ENCODE data around the gene RALGPS1. TPM values are rescaled to one million over a fixed set of nuclear protein-coding genes. Genes with fewer than 3 reads are reported as not detected.

Gene RALGPS1
- total RNA-seq, 2 experiments from 2014 or later: 2.1 to 2.4 TPM

GRCh38 chr9:127185931-127186781 lies 271.6 kb downstream of the RALGPS1 start:
- no peaks in the 10 kb centered on the region for H3K27me3 Mint-ChIP-seq (ENCODE audit: low read depth)
- H3K27ac Mint-ChIP-seq: no peak overlapping the region
- CTCF ChIA-PET: no interaction called here
- DNase-seq: no peak
- H3K9me3 Mint-ChIP-seq: no peaks in the 10 kb centered on the region
- H3K36me3 Mint-ChIP-seq (ENCODE audit: low read depth): no peaks in the 10 kb centered on the region
- H3K4me1 Mint-ChIP-seq (ENCODE audit: low read depth): no peaks in the 10 kb centered on the region
- H3K4me3 Mint-ChIP-seq: no peak overlapping the region
- intact Hi-C loops (cut with micrococcal nuclease): no loop called here

GRCh38 chr9:127186806-127187205 lies 272.2 kb downstream of the RALGPS1 start:
- Mint-ChIP-seq H3K36me3 (ENCODE audit: low read depth) (no peaks in the 10 kb centered on the region), H3K4me1 (ENCODE audit: low read depth) (no peaks in the 10 kb centered on the region)
- CTCF ChIA-PET: no interaction called here

GRCh38 chr9:127187231-127187956 lies 272.8 kb downstream of the RALGPS1 start:
- Mint-ChIP-seq H3K4me3 (no peak overlapping the region), H3K27me3 (ENCODE audit: low read depth) (peaks cover 2% of the 10 kb centered on the region), H3K27ac (no peak overlapping the region), H3K9me3 (no peaks in the 10 kb centered on the region), H3K36me3 (ENCODE audit: low read depth) (no peaks in the 10 kb centered on the region), H3K4me1 (ENCODE audit: low read depth) (no peaks in the 10 kb centered on the region)
- DNase-seq: no peak
- intact Hi-C loops (cut with micrococcal nuclease): no loop called here
- CTCF ChIA-PET: no interaction called here

More at GRCh38 chr9:127186806-127187205, 272.2 kb downstream of the RALGPS1 start:
- Mint-ChIP-seq H3K27ac (no peak overlapping the region), H3K4me3 (no peak overlapping the region), H3K27me3 (ENCODE audit: low read depth) (no peaks in the 10 kb centered on the region), H3K9me3 (no peaks in the 10 kb centered on the region)
- DNase-seq: no peak
- intact Hi-C loops (cut with micrococcal nuclease): no loop called here

- intact Hi-C loops (cut with micrococcal nuclease): no loop called here
- H3K27ac Mint-ChIP-seq: no peak overlapping the region
- no peak overlapping the region for H3K4me3 Mint-ChIP-seq
- H3K27me3 Mint-ChIP-seq (ENCODE audit: low read depth): peaks cover 2% of the 10 kb centered on the region
- CTCF ChIA-PET: interaction anchor here (0.6 kb wide), 1 partner anchor 236 kb away, joined by 3 read pairs; no protein-coding TSS in a partner anchor
- no peaks in the 10 kb centered on the region for H3K9me3 Mint-ChIP-seq
- H3K36me3 Mint-ChIP-seq (ENCODE audit: low read depth): no peaks in the 10 kb centered on the region
- H3K4me1 Mint-ChIP-seq (ENCODE audit: low read depth): no peaks in the 10 kb centered on the region
- DNase-seq: no peak
Measured at GRCh38 chr9:127188396-127188795, 273.8 kb downstream of the RALGPS1 start.

GRCh38 chr9:127189628-127190027 lies 275.0 kb downstream of the RALGPS1 start:
- H3K36me3 Mint-ChIP-seq (ENCODE audit: low read depth): no peaks in the 10 kb centered on the region
- CTCF ChIA-PET: no interaction called here
- H3K4me3 Mint-ChIP-seq: no peak overlapping the region
- intact Hi-C loops (cut with micrococcal nuclease): no loop called here
- no peak overlapping the region for H3K27ac Mint-ChIP-seq
- no peaks in the 10 kb centered on the region for H3K9me3 Mint-ChIP-seq
- peaks cover 2% of the 10 kb centered on the region for H3K27me3 Mint-ChIP-seq (ENCODE audit: low read depth)
- H3K4me1 Mint-ChIP-seq (ENCODE audit: low read depth): no peaks in the 10 kb centered on the region
- DNase-seq: no peak

GRCh38 chr9:127192744-127193143 lies 278.2 kb downstream of the RALGPS1 start:
- H3K4me3 Mint-ChIP-seq: no peak overlapping the region
- H3K36me3 Mint-ChIP-seq (ENCODE audit: low read depth): no peaks in the 10 kb centered on the region
- H3K4me1 Mint-ChIP-seq (ENCODE audit: low read depth): no peaks in the 10 kb centered on the region
- no peak overlapping the region for H3K27ac Mint-ChIP-seq
- CTCF ChIA-PET: interaction anchor here (0.6 kb wide), 1 partner anchor 223 kb away, joined by 3 read pairs; no protein-coding TSS in a partner anchor
- no peaks in the 10 kb centered on the region for H3K9me3 Mint-ChIP-seq
- intact Hi-C loops (cut with micrococcal nuclease): no loop called here
- peaks cover 4% of the 10 kb centered on the region for H3K27me3 Mint-ChIP-seq (ENCODE audit: low read depth)
- DNase-seq: no peak

GRCh38 chr9:127193483-127193882 lies 278.9 kb downstream of the RALGPS1 start:
- no peaks in the 10 kb centered on the region for H3K36me3 Mint-ChIP-seq (ENCODE audit: low read depth)
- CTCF ChIA-PET: no interaction called here
- DNase-seq: no peak
- intact Hi-C loops (cut with micrococcal nuclease): no loop called here
- no peak overlapping the region for H3K4me3 Mint-ChIP-seq
- H3K27ac Mint-ChIP-seq: no peak overlapping the region
- no peaks in the 10 kb centered on the region for H3K9me3 Mint-ChIP-seq
- H3K4me1 Mint-ChIP-seq (ENCODE audit: low read depth): no peaks in the 10 kb centered on the region
- H3K27me3 Mint-ChIP-seq (ENCODE audit: low read depth): peaks cover 8% of the 10 kb centered on the region

- intact Hi-C loops (cut with micrococcal nuclease): no loop called here
- Mint-ChIP-seq H3K4me3 (no peak overlapping the region), H3K27me3 (ENCODE audit: low read depth) (peaks cover 9% of the 10 kb centered on the region), H3K9me3 (no peaks in the 10 kb centered on the region), H3K36me3 (ENCODE audit: low read depth) (no peaks in the 10 kb centered on the region), H3K4me1 (ENCODE audit: low read depth) (peaks cover 2% of the 10 kb centered on the region), H3K27ac (no peak overlapping the region)
- no peak for DNase-seq
- CTCF ChIA-PET: no interaction called here
Measured at GRCh38 chr9:127194881-127195713, 280.5 kb downstream of the RALGPS1 start.

GRCh38 chr9:127195976-127196825 lies 281.6 kb downstream of the RALGPS1 start:
- intact Hi-C loops (cut with micrococcal nuclease): no loop called here
- CTCF ChIA-PET: interaction anchor here (1.2 to 4.1 kb wide), 3 partner anchors 28 to 255 kb away, joined by 3 to 36 read pairs (median 3); no protein-coding TSS in a partner anchor
- Mint-ChIP-seq H3K9me3 (no peaks in the 10 kb centered on the region), H3K27ac (no peak overlapping the region), H3K4me1 (ENCODE audit: low read depth) (peaks cover 2% of the 10 kb centered on the region), H3K4me3 (no peak overlapping the region), H3K36me3 (ENCODE audit: low read depth) (no peaks in the 10 kb centered on the region), H3K27me3 (ENCODE audit: low read depth) (peaks cover 9% of the 10 kb centered on the region)
- DNase-seq: no peak

GRCh38 chr9:127196826-127197145 lies 282.2 kb downstream of the RALGPS1 start:
- Mint-ChIP-seq H3K27ac (no peak overlapping the region), H3K4me3 (no peak overlapping the region), H3K4me1 (ENCODE audit: low read depth) (peaks cover 2% of the 10 kb centered on the region), H3K9me3 (no peaks in the 10 kb centered on the region), H3K27me3 (ENCODE audit: low read depth) (peaks cover 9% of the 10 kb centered on the region), H3K36me3 (ENCODE audit: low read depth) (no peaks in the 10 kb centered on the region)
- CTCF ChIA-PET: interaction anchor here (0.6 to 4.1 kb wide), 4 partner anchors 27 to 260 kb away, joined by 3 to 36 read pairs (median 3); no protein-coding TSS in a partner anchor
- no peak for DNase-seq
- intact Hi-C loops (cut with micrococcal nuclease): no loop called here

- no peak overlapping the region for H3K27ac Mint-ChIP-seq
- no peak for DNase-seq
- H3K9me3 Mint-ChIP-seq: no peaks in the 10 kb centered on the region
- H3K4me1 Mint-ChIP-seq (ENCODE audit: low read depth): peaks cover 2% of the 10 kb centered on the region
- no peaks in the 10 kb centered on the region for H3K36me3 Mint-ChIP-seq (ENCODE audit: low read depth)
- peaks cover 7% of the 10 kb centered on the region for H3K27me3 Mint-ChIP-seq (ENCODE audit: low read depth)
- H3K4me3 Mint-ChIP-seq: no peak overlapping the region
- intact Hi-C loops (cut with micrococcal nuclease): no loop called here
- CTCF ChIA-PET: interaction anchor here (0.6 to 4.1 kb wide), 8 partner anchors 27 to 271 kb away, joined by 3 to 36 read pairs (median 4); no protein-coding TSS in a partner anchor
Measured at GRCh38 chr9:127197186-127197860, 282.7 kb downstream of the RALGPS1 start.

All from activated naive CD4-positive, alpha-beta T cell treated with anti-CD3 and anti-CD28 coated beads for 36 hours (primary cell).